ENCODE measurements around the gene FZD8.
"Not testable (repeated sequence)": the region's sequence is repeated elsewhere in the genome, so short reads cannot be mapped to it uniquely, and the experiment has no call there.

Gene FZD8, protein sequence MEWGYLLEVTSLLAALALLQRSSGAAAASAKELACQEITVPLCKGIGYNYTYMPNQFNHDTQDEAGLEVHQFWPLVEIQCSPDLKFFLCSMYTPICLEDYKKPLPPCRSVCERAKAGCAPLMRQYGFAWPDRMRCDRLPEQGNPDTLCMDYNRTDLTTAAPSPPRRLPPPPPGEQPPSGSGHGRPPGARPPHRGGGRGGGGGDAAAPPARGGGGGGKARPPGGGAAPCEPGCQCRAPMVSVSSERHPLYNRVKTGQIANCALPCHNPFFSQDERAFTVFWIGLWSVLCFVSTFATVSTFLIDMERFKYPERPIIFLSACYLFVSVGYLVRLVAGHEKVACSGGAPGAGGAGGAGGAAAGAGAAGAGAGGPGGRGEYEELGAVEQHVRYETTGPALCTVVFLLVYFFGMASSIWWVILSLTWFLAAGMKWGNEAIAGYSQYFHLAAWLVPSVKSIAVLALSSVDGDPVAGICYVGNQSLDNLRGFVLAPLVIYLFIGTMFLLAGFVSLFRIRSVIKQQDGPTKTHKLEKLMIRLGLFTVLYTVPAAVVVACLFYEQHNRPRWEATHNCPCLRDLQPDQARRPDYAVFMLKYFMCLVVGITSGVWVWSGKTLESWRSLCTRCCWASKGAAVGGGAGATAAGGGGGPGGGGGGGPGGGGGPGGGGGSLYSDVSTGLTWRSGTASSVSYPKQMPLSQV

DNA sequence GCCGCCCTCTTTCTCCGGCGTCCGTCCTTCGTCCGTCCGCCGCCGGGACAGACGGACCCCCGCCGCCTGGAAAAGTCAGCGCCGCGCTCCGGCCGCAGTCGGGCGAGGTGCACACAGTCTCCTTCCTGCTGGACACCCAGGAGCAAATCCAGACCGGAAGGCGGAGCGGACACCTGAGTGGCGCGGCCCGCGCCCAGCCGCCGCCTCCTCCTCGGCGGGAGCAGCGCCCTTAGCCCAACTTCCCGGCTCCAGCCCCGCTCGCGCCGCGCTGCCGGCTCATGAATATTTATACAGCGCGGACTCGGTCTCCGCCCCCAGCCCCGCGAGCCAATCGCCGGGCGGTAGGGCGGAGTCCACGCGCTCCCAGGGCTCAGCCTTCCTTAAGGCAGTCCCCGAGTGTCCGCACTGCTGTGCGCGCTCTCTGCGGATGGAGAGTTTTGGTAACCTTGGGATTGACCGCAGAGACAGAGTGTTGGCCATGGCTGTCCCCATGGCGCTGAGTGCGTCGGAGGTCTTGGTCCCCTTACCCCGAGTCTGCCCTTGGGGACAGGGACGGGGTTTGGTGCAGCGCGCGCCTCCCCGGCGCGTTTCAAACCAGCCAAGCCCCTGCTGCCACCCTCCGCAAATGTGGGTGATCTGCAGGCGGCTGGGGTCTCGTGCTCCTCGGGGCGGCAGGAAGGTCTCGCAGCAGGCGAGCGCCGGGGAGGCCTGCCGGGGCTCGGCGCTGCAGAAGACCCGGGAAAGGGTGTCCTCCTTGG, at the start of gene FZD8:
Gene FZD8, minus strand, starts transcription at position 262 of the 758 bp plus-strand sequence. CDS start 867 bp downstream, outside the sequence.
- DNase-seq: peak; percentile 81

GRCh38 chr10:35691522-35692236, 49.6 kb upstream of the FZD8 start:
- DNase-seq: no peak

- DNase-seq: no peak
Observed at GRCh38 chr10:35690534-35690933, 48.4 kb upstream of the FZD8 start.

GRCh38 chr10:35685858-35686257, 43.8 kb upstream of the FZD8 start:
- DNase-seq: not testable (repeated sequence)

- no peak for DNase-seq
Observed at GRCh38 chr10:35685402-35685801, 43.3 kb upstream of the FZD8 start.

DNA sequence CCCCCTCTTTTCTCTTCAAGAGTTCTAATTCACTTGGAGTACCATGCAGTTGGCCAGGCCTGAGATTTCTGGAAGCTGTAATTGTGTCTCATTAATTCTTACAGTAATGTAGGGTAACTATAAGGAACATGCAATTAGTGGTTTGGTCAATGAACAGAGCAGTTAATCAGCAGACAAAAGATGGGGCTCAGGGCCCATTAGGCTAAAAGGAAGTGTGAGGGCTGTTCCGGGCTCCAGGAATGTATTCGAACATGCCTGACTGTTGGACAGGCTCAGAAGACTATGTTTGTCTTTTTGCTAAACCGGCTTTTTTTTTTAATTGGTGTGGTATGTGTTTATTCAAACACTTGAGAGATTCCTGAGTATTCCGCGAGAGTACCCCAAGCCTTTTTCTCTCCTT, 42.5 kb upstream of the FZD8 start:
- no peak for DNase-seq

GRCh38 chr10:35675846-35676245, 33.8 kb upstream of the FZD8 start:
- no peak for DNase-seq

DNA sequence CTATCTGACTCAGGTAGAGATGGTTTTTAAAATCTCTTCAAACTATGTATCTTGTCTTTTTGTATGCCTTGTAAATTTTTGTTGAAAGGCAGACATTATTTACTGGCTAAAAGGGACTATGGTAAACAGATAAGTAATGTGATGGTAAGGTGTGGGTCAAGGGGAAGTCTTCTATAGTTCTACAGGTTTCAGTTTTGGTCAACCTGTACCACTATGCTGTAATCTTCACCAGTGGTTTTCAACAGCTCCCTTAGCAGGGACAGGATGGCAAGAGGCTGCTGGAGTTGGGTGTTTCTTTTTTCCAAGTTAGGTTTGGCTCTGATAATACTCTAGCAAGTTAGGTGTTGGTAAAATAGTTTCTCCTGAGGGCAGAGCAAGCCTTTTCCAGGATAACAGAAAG, 32.7 kb upstream of the FZD8 start:
- peak; percentile 1 for DNase-seq

DNA sequence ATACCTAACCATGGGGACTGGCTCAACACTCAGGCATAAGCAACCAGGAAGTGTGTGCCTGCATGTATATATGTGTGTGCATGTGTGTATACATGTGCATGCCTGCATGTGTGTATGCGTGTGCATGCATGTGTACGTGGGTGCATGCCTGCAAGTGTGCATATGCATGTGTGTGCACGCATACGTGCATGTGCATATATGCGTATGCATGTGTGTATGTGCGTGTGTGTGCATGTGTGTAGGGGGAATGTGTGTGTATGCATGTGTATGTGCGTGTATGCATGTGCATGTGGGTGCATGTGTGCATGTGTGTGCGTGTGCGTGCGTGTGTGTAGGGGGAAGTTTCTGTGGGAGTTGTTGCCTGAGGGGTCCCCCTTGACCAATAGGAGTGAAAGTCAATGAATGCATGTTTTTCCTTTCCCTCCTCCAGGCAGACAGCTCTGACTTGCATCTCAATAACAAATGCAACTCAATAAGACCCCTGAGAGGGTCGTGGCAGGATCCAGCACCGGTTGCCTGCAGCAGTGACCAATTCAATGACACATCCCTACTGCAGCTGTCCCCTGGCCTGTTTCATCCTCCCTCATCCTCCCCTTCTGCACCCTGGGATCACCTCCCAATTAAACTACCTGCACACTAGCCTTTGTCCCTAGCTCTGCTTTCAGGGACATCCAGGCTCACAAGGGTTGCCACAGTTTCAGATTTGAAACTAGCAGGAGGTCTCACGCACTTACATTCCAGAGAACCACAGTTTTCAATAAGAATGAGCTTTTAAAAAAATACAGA, 27.0 kb upstream of the FZD8 start:
- no peak for DNase-seq

GRCh38 chr10:35667971-35668370, 25.9 kb upstream of the FZD8 start:
- DNase-seq: no peak

- no peak for DNase-seq
Observed at GRCh38 chr10:35667270-35667889, 25.3 kb upstream of the FZD8 start.

DNA sequence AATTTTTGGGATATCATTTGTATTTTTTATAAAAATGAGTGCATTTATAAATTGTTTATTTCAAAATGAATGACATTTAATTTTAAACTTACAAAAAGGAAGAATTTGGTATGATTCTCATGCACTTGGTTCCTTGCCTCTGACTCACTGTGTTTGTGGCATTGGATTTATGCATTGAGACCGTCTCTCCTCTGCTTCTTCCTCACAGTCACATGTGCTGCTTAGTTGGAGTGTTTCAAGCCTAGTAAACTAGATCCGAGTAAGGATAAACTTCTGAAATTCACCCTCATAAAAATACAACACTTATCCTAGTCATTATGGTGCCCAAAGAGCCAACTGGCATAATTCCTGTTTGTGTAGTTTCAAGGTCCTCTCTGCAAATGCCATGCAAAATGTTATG, 19.1 kb upstream of the FZD8 start:
- no peak for DNase-seq

DNA sequence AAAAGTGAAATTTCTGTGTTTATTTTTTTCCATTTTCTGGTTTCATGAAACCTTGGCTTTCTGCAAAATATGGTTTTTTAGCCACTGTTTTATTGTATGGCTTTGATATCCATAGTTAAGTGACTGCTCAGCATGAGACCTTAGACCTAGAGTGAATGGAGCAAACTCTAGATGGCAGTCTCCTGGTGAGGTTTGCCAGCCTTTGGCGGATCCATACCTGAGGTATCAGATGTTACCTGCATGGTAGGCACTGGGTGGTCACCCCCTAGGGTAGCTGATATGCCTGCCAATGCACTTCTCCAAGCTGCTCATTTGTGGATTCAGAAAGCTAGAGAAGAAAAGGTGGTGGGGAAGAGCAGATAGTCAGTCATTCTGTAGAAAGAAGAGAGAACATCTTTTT, 17.4 kb upstream of the FZD8 start:
- DNase-seq: no peak

- DNase-seq: no peak
Observed at GRCh38 chr10:35657621-35658020, 15.5 kb upstream of the FZD8 start.

- DNase-seq: no peak
Observed at GRCh38 chr10:35652824-35653223, 10.7 kb upstream of the FZD8 start.

DNA sequence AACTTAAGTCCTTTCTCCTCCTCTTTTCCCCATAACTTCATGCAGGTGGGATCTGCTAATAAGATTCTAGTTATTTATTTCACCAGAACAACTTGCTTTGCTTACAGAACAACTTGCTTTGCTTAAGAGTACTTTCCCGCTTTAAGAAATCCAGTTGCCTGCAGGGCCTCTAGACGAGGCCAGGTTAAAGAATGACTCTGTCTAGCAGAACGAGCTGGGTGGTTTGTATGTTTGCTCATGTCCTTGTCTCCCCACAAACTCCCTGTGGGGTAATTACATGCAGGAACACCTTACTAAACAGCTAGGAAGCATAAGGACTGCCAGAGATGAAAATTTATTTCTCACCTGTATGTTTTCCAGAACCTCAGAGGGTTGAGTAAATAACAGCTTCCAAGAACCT, 8.8 kb upstream of the FZD8 start:
- DNase-seq: no peak

DNA sequence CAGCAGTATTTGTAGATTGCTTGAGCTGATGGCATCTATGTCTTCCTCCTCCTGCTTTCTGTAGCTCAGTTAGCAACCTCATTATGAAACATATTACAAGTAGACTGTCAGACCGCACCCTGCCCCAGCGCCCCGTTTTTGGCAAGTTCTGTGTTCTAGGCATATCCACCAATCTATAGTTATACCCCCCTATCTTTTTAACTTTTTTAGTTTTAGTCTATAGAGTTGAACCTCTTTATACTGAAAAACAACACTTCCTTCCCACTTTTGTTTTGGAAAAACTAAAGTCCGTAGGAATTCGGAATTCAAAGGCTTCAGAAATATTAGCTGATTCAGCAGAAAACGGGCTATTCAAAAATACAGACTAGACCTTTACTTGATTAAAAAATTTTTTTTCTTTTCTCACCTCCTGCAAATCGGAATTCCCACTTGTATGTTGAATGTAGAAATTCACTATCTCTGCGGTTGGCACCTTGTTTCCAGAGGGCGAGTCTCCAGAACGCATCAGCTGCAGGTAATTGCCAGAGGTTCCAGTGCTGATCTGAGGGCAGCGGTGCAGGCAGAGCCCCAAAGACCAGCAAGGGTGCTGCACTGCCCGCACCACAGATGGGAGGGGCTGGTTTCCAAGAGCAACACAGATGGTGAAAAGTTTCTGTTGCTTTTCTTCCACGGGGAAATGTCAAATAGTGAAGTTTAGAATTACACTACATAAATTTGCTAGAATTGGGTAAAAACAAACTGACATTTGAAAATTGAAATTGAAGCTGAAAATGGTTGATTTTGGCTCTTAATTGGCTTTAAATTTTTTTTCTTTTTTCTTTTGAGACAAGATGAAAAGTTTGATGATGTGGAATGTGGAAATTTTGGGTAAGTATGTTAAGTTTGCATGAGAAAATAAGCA, 2.2 kb upstream of the FZD8 start:
- DNase-seq: no peak

GRCh38 chr10:35643151-35644049, 1.3 kb upstream of the FZD8 start:
- DNase-seq: no peak

DNA sequence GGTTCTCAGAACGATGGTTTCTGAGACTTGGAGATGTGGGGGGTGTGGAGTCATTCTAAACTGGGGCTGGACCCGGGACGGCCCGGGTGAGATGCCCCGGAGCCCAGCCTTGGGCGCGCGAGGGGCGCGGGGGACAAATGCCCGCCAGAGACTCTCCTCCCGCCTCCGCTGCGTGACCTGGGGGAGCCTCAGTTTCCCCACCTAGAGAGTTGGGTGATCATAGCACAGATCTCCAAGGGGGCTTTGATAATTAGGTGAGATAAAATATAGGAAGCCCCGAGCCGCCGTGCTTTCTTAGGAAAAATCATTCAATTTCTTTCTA, 658 bp upstream of the FZD8 start:
- no peak for DNase-seq

DNA sequence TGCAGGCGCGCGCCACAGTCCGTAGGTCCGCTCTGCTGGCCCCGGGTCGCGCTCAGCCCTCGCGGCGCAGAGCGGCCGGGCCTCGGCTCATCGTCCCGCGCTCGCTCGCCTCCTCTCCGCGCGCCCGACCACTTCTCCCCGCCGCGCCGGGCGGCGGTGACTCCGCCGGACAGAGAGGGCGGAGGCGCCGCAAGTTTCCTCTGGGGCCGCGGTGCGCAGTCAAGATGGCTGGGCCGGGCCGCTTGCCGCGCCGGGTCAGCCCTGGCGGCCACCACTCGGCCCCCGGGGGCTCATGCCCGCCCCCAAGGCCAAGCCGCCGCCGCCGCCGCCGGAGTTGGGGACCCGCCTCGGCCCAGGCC, 441 bp downstream of the FZD8 start:
- DNase-seq: no peak
